CD4-positive, alpha-beta T cell treated with Interleukin-15 for 4 hours (primary cell): ENCODE results near the gene SH2D1A.
A peak's percentile ranks its signal among the peaks of the same experiment; 100 is the strongest.
"Not testable (repeated sequence)": the region's sequence is repeated elsewhere in the genome, so short reads cannot be mapped to it uniquely, and the experiment has no call there.

ENCODE experiments used
- DNase-seq: peaks from one replicate; pipeline ENCODE4 v3.0.0-alpha.2; 2020; ENCODE audit warnings: low spot score

Gene SH2D1A

GRCh38 chrX:124346117-124346876, at the start of gene SH2D1A:
Gene SH2D1A (plus strand): TSS chrX:124346563. CDS start chrX:124346643, 80 bp downstream.
- DNase-seq = peak; percentile 42

GRCh38 chrX:124299323-124299722, 47.0 kb upstream of the SH2D1A start:
- not testable (repeated sequence) for DNase-seq

- peak; percentile 28 for DNase-seq
Observed at GRCh38 chrX:124300405-124300804, 46.0 kb upstream of the SH2D1A start.

- no peak for DNase-seq
Observed at GRCh38 chrX:124307253-124307907, 39.0 kb upstream of the SH2D1A start.

DNA sequence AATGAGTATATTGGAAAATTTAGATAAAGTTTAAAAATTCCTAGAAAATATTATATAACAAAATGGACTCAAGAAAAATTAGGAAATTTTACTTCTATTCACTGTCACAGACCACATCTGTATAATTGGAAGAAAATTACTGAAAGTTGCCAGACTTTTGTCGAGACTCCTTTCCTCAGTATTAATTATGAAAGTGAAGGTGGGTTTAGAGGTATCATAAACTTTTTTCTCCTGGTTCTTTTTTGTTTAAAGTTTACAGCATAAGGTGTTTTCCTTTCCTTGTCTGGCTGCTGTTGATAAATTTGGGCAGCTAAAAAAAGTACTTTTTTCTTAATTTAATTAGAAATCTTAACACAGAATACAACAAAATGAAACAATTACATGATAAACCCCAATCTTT, 20.6 kb upstream of the SH2D1A start:
- no peak for DNase-seq

GRCh38 chrX:124328765-124329164, 17.6 kb upstream of the SH2D1A start:
- DNase-seq = no peak

DNA sequence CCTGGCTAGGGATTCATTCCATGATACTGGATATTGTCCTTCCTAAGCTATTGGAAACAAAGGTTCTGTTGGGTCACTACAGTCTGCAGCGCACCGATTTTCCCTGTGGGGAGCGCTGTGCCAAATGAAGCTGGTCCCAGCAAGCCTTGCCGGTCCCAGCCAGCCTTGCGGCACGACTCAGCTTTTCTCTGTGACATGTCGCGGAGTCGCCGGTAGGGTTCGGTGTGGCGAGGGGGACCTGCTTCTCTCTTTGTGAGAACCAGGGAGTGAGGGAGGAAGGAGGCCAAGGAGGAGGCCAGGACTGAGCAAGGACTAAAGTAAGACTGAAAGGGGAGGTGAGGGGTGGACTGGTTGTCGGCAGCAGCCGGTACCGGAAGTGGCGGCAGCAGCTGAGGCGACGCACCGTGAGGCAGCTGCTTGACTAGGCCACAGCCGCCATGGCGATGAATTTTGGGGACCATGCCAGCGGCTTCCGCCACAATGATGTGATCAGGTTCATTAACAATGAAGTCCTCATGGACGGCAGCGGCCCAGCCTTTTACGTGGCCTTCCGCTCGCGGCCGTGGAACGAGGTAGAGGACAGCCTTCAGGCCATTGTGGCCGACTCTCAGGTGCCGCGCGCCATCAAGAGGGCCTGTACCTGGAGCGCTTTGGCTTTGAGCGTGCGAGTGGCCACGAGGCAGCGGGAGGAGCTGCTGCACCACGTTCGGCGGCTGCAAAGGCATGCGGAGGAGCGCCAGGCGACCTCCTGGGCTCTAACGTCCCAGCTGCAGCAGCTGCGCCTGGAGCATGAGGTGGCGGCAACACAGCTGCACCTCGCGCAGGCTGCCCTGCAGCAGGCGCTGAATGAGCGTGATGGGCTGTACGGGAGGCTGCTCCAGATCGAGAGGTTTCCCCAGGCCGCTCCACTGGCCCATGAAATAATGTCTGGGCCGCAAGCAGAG, 13.6 kb upstream of the SH2D1A start, which contains the start of gene TEX13D:
TEX13D (plus strand) TSS at position 180 of the 944 bp plus-strand sequence; CDS start at position 438, 258 bp downstream.
- no peak for DNase-seq

GRCh38 chrX:124333862-124334261, 12.5 kb upstream of the SH2D1A start:
- no peak for DNase-seq

GRCh38 chrX:124334555-124334954, 11.8 kb upstream of the SH2D1A start:
- DNase-seq = not testable (repeated sequence)

- DNase-seq = no peak
Observed at GRCh38 chrX:124335598-124335997, 10.8 kb upstream of the SH2D1A start.

DNA sequence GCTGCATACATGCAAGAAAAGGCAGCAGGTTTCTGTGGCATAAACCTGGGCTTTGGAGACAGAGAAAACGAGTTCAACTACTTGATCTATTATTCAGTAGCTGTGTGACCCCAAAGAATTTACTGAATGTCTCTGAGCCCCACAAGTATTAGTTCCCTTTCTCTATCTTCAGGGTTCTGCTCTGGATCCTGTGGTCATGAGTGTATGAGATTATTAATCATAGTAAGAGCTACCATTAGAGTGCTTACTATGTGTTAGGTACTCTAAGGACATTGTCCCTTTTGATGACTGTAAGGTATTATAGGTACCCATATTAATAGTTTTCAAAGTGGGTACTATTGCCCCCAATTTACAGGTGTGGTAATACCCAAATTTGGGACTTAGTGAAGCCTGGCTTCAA, 8.4 kb upstream of the SH2D1A start:
- DNase-seq = no peak

DNA sequence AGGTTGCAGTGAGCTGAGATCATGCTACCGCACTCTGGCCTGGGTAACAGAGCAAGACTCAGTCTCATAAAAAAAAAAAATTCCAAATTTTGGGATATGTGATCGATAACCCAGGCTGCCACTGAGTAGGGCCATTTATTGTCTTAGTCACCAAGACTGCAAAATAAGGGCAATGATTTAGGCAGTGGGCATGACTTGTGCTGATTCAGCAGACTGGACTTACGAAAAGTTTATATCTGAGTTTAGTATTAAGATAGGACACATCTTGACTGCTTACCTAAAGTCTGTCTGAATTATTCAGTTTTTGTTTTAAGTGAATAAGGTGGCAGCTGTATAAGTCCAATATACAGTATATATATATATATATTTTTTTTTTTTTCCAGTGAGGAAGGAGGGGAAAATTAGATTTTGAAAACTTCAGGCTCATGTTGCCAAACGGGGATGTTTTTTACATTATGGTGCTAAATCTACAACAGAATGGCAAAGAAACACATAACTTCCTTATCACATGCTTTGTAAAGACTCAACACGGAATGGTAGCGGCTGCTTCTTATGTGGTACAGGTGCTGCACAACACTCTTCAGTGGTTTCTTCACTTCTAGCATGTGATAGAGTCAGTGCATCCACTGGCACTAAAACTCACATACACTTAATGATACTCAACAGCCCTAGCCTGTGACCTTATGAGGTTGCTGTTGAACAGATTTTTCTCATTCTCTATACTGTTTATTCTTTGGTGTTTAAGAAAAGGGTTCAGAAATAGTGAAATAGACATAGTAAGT, 7.4 kb upstream of the SH2D1A start:
- peak; percentile 44 for DNase-seq

- DNase-seq = no peak
Observed at GRCh38 chrX:124341396-124342132, 4.8 kb upstream of the SH2D1A start.

DNA sequence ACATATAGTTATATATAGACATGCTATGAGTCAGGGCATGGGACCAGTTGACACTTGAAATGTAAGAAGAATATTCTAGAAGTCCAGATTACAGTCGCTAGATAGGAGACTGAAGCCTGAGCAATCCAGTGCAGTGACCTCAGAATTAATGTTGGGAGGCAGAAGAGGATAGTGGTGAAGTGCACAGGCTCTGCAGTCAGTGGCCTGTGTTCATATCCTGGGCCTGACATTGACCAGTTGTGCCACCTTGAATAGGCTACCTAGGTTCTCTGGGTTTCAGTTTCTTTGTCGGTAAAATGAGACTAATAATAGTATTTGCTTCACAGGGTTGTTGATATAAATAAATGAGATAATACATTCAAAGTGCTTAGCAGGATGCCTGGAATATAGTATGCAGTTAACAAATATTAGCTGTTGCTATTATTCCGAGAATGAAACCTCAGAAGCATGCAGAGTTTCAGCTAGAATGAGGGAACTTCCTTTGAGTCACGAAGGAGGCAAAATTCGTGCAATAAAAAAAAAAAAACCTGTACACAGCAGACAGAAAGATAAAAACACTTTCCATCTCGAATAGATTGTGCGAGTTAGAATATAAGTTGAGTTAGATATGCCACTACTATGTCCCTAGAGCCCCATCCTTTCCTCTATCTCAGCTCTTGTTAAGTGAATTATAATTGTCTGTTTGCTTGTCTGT, 4.0 kb upstream of the SH2D1A start:
- DNase-seq = peak; percentile 57

GRCh38 chrX:124343016-124343415, 3.3 kb upstream of the SH2D1A start:
- DNase-seq = no peak

- no peak for DNase-seq
Observed at GRCh38 chrX:124344246-124344645, 2.1 kb upstream of the SH2D1A start.

DNA sequence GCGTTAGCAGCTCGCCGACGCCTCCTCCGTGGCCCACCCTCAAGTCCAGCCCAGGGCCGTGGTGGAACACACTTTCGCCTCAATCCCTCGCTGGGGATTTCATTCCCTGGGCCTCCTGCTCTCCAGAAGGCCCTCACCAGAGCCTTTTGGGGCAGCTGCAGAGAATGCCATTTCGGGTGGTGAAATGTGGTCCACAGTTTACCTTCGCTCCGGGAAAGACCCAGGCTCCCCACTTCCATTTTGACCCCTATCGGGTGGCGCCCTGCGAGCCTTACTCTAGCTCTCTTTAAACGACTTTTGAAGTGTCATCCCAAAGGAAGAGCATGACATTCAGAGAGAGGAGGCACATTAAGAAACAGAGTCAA, 496 bp downstream of the SH2D1A start:
- no peak for DNase-seq

- peak; percentile 48 for DNase-seq
Observed at GRCh38 chrX:124347242-124347641, 879 bp downstream of the SH2D1A start.

DNA sequence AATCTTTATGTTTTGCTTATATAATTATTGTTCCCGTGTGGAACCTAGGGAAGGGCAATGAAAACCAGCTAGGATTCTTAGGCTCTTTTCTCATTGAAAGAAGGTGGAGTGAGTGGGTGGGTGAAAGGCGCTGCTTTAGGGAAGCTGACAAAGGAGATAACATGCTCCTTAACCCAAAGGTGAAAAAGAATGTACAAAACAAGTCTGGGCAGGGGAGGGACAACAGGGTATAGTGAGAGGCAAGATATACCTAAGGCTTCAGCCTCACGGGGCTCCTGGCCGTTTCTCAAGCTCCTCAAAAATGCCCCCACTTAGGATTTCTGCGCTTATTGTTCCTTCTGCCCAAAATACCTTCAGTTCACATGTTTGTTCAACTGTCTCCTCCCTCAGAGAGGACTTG, 1.8 kb downstream of the SH2D1A start:
- DNase-seq = no peak

DNA sequence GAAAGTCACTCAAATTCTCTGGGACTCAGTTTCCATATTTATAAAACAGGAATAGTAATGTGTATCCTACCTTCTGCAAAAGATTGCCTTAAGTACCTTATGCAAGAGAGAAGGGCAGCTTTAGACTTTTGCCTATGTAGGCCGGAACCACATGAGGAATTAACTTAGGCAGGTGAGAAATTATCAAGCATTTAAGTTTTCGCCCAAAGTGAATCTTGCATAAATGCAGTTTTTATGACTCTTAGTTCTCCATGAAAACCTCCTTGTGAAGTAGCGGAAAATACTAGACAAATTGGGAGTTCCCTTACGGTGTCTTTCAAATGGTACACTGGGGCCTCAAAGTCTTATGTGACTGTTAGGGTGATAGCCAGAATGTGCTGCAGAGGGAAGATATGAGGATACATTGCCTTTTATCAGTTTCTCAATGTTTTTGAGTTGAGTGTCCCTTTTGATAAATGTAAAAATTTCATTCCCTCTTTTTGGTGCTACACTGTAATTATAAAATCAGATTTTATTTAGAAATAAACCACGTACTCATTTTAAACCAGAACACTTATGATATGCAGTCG, 2.6 kb downstream of the SH2D1A start:
- no peak for DNase-seq
